HG03521 (cell line): ENCODE results near the gene TWIST2.

Experiments used
- ATAC-seq: cut with Tn5 transposase; IDR thresholded peaks from one replicate; pipeline ENCODE4 v1.9.1; 2021; ENCODE audit warnings: mild to moderate bottlenecking, moderate library complexity; ENCODE audit not compliant: unreplicated experiment

Gene TWIST2

GRCh38 chr2:238872026-238872425, 24.1 kb downstream of the TWIST2 start:
- ATAC-seq: no peak

GRCh38 chr2:238872628-238873380, 24.9 kb downstream of the TWIST2 start:
- no peak for ATAC-seq

- ATAC-seq: no peak
Measured at GRCh38 chr2:238873381-238873801, 25.5 kb downstream of the TWIST2 start.

- ATAC-seq: no peak
Measured at GRCh38 chr2:238873841-238874240, 26.0 kb downstream of the TWIST2 start.

GRCh38 chr2:238874330-238875050, 26.6 kb downstream of the TWIST2 start:
- ATAC-seq: no peak

- ATAC-seq: no peak
Measured at GRCh38 chr2:238875101-238875470, 27.2 kb downstream of the TWIST2 start.

GRCh38 chr2:238875471-238876231, 27.8 kb downstream of the TWIST2 start:
- ATAC-seq: no peak

- ATAC-seq: no peak
Measured at GRCh38 chr2:238876232-238876630, 28.3 kb downstream of the TWIST2 start.

GRCh38 chr2:238878051-238878735, 30.3 kb downstream of the TWIST2 start:
- no peak for ATAC-seq

- no peak for ATAC-seq
Measured at GRCh38 chr2:238879043-238879442, 31.2 kb downstream of the TWIST2 start.

GRCh38 chr2:238879621-238880377, 31.9 kb downstream of the TWIST2 start:
- ATAC-seq: no peak

- ATAC-seq: no peak
Measured at GRCh38 chr2:238881353-238882081, 33.6 kb downstream of the TWIST2 start.

- no peak for ATAC-seq
Measured at GRCh38 chr2:238882082-238882755, 34.3 kb downstream of the TWIST2 start.

GRCh38 chr2:238883421-238883901, 35.6 kb downstream of the TWIST2 start:
- no peak for ATAC-seq

GRCh38 chr2:238884122-238884811, 36.4 kb downstream of the TWIST2 start:
- ATAC-seq: no peak

GRCh38 chr2:238884812-238885408, 37.0 kb downstream of the TWIST2 start:
- ATAC-seq: no peak

GRCh38 chr2:238886453-238887094, 38.7 kb downstream of the TWIST2 start:
- no peak for ATAC-seq
